WTC11 (cell line): ENCODE measurements around the gene CLIC5. TPM values are rescaled to one million over a fixed set of nuclear protein-coding genes. Genes with fewer than 3 reads are reported as not detected.

Experiments used
- ATAC-seq: fragments of 200-7000 bp; cut with Tn5 transposase; 2 replicates; pipeline ENCODE4 v1.10.0; 2021; ENCODE audit warnings: mild to moderate bottlenecking, moderate library complexity
- CTCF ChIA-PET: fragments of 300-600 bp; sonication (Branson Sonifier 250); formaldehyde crosslinking; loops from one replicate; lab custom pipeline; 2021; ENCODE audit warnings: antibody characterized with exemption; lab: Charles Lee
- POLR2A ChIA-PET: fragments of 350-600 bp; sonication (Branson Sonifier 250); formaldehyde crosslinking; loops from one replicate; lab custom pipeline; 2021; ENCODE audit warnings: antibody characterized with exemption; lab: Charles Lee
- DNase-seq: peaks from one replicate; pipeline ENCODE4 v3.0.0; 2021; ENCODE audit warnings: low spot score
- H3K27ac Mint-ChIP-seq: 2 replicates; pipeline ENCODE4 v1.8.0; 2021; ENCODE audit warnings: mixed read lengths
- H3K27me3 Mint-ChIP-seq: 2 replicates; pipeline ENCODE4 v1.8.0; 2021; ENCODE audit warnings: low read depth, mild to moderate bottlenecking, moderate library complexity, mixed read lengths
- H3K36me3 Mint-ChIP-seq: 2 replicates; pipeline ENCODE4 v1.8.0; 2021; ENCODE audit warnings: mixed read lengths
- H3K4me1 Mint-ChIP-seq: 2 replicates; pipeline ENCODE4 v1.8.0; 2022; ENCODE audit warnings: mixed read lengths
- H3K4me3 Mint-ChIP-seq: 2 replicates; pipeline ENCODE4 v1.8.0; 2021; ENCODE audit warnings: mild to moderate bottlenecking, moderate library complexity, mixed read lengths
- H3K9me3 Mint-ChIP-seq: 2 replicates; pipeline ENCODE4 v1.8.0; 2021; ENCODE audit warnings: mixed read lengths
- ATF1 ChIP-seq: sonication (generic); formaldehyde crosslinking; IDR thresholded peaks from 2 replicates; pipeline ENCODE4 v1.8.1; 2023; ENCODE audit warnings: mild to moderate bottlenecking, moderate library complexity, missing genetic modification reagents
- ATF6 ChIP-seq: sonication (generic); formaldehyde crosslinking; IDR thresholded peaks from 2 replicates; pipeline ENCODE4 v1.8.1; 2023; ENCODE audit warnings: mild to moderate bottlenecking, missing genetic modification reagents
- CREM ChIP-seq: sonication (generic); formaldehyde crosslinking; IDR thresholded peaks from 2 replicates; pipeline ENCODE4 v1.8.1; 2022; ENCODE audit warnings: mild to moderate bottlenecking, missing genetic modification reagents, moderate library complexity
- CTCF ChIP-seq: fragments of 200-600 bp; IDR thresholded peaks from 2 replicates; pipeline ENCODE4 v1.8.0; 2022; ENCODE audit warnings: antibody characterized with exemption
- ELF4 ChIP-seq: sonication (generic); formaldehyde crosslinking; IDR thresholded peaks from 2 replicates; pipeline ENCODE4 v1.8.1; 2022; ENCODE audit warnings: low read depth, mild to moderate bottlenecking, moderate library complexity, missing genetic modification reagents
- ESRRA ChIP-seq: sonication (generic); formaldehyde crosslinking; IDR thresholded peaks from 2 replicates; pipeline ENCODE4 v1.8.1; 2022; ENCODE audit warnings: mild to moderate bottlenecking, missing genetic modification reagents, borderline replicate concordance
- FOXK1 ChIP-seq: sonication (generic); formaldehyde crosslinking; IDR thresholded peaks from 2 replicates; pipeline ENCODE4 v1.8.0; 2022; ENCODE audit warnings: mild to moderate bottlenecking, moderate library complexity, missing genetic modification reagents
- FOXP4 ChIP-seq: sonication (generic); formaldehyde crosslinking; IDR thresholded peaks from 2 replicates; pipeline ENCODE4 v1.8.0; 2022; ENCODE audit warnings: mild to moderate bottlenecking, missing genetic modification reagents
- KAT7 ChIP-seq: sonication (generic); formaldehyde crosslinking; IDR thresholded peaks from 2 replicates; pipeline ENCODE4 v1.8.1; 2023; ENCODE audit warnings: missing genetic modification reagents, mild to moderate bottlenecking, borderline replicate concordance
- NFYB ChIP-seq: sonication (generic); formaldehyde crosslinking; conservative IDR thresholded peaks from 2 replicates; pipeline ENCODE4 v1.8.0; 2022; ENCODE audit warnings: low read depth, missing genetic modification reagents
- NR1H2 ChIP-seq: sonication (generic); formaldehyde crosslinking; IDR thresholded peaks from 2 replicates; pipeline ENCODE4 v1.9.0; 2021; ENCODE audit warnings: mild to moderate bottlenecking, moderate library complexity, missing genetic modification reagents
- NR2C2 ChIP-seq: sonication (generic); formaldehyde crosslinking; IDR thresholded peaks from 2 replicates; pipeline ENCODE4 v1.8.0; 2022; ENCODE audit warnings: mild to moderate bottlenecking, missing genetic modification reagents
- NR3C1 ChIP-seq: sonication (generic); formaldehyde crosslinking; conservative IDR thresholded peaks from 2 replicates; pipeline ENCODE4 v1.8.1; 2023; ENCODE audit warnings: low read depth, mild to moderate bottlenecking, missing genetic modification reagents
- OVOL2 ChIP-seq: fragments of 250-450 bp; sonication (Bioruptor Pico); IDR thresholded peaks from 2 replicates; pipeline ENCODE4 v1.9.0; 2021; ENCODE audit warnings: mild to moderate bottlenecking, borderline replicate concordance
- RORB ChIP-seq: fragments of 250-450 bp; sonication (Bioruptor Pico); IDR thresholded peaks from 2 replicates; pipeline ENCODE4 v1.9.0; 2021; ENCODE audit warnings: mild to moderate bottlenecking
- TEAD1 ChIP-seq: sonication (generic); formaldehyde crosslinking; IDR thresholded peaks from 2 replicates; pipeline ENCODE4 v1.8.0; 2022; ENCODE audit warnings: mild to moderate bottlenecking, missing genetic modification reagents
- ZNF219 ChIP-seq: sonication (generic); formaldehyde crosslinking; IDR thresholded peaks from 2 replicates; pipeline ENCODE4 v1.8.0; 2023; ENCODE audit warnings: missing genetic modification reagents, mild to moderate bottlenecking, borderline replicate concordance
- ZNF396 ChIP-seq: fragments of 250-450 bp; sonication (Bioruptor Pico); IDR thresholded peaks from 2 replicates; pipeline ENCODE4 v1.8.0; 2021; ENCODE audit warnings: mild to moderate bottlenecking, moderate library complexity, borderline replicate concordance
- ZNF423 ChIP-seq: fragments of 250-450 bp; sonication (Bioruptor Pico); IDR thresholded peaks from 2 replicates; pipeline ENCODE4 v2.1.2; 2022; ENCODE audit warnings: mild to moderate bottlenecking, moderate library complexity
- ZNF532 ChIP-seq: fragments of 250-450 bp; sonication (Bioruptor Pico); IDR thresholded peaks from 2 replicates; pipeline ENCODE4 v1.9.0; 2021; ENCODE audit warnings: mild to moderate bottlenecking, borderline replicate concordance
- ZNF671 ChIP-seq: fragments of 250-450 bp; sonication (Bioruptor Pico); IDR thresholded peaks from 2 replicates; pipeline ENCODE4 v1.8.0; 2021; ENCODE audit warnings: mild to moderate bottlenecking
- total RNA-seq: library from RNA; stranded (reverse); gene quantifications from 3 replicates; pipeline ENCODE4 v1.2.3, GENCODE V29; 2021
- TF ChIP-seq, protein P1 (sequence below): sonication (generic); formaldehyde crosslinking; IDR thresholded peaks from 2 replicates; pipeline ENCODE4 v1.8.1; 2023; ENCODE audit warnings: mild to moderate bottlenecking, missing genetic modification reagents, moderate library complexity
- TF ChIP-seq, protein P2 (sequence below): sonication (generic); formaldehyde crosslinking; IDR thresholded peaks from 2 replicates; pipeline ENCODE4 v1.8.1; 2022; ENCODE audit warnings: mild to moderate bottlenecking, moderate library complexity, missing genetic modification reagents

The CLIC5 gene
- total RNA-seq, 1 experiment from 2014 or later: 0.22 TPM

DNA sequence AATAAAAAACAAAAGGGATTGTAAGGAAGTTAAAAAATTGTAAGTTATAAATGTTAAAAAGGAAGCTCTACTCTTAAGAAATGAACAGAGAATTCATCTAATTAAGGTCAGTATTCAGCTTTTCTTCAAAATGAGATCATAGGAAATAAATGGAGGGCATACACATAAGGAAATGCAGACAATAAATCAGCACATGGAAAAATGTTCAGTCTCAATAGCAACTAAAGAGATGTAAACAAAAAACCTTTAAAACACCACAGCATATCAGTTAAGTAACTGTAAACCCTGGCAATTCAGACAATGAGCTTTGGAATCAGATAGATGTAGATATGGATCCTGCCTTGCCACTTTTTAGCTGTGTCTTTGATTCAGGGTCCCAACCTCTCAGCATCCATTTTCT, 24.0 kb upstream of the CLIC5 start (continued):
- TF ChIP-seq, protein P1, sequence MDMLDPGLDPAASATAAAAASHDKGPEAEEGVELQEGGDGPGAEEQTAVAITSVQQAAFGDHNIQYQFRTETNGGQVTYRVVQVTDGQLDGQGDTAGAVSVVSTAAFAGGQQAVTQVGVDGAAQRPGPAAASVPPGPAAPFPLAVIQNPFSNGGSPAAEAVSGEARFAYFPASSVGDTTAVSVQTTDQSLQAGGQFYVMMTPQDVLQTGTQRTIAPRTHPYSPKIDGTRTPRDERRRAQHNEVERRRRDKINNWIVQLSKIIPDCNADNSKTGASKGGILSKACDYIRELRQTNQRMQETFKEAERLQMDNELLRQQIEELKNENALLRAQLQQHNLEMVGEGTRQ (CRISPR knock-in tag): no peak
- TF ChIP-seq NR2C2 (no peak), FOXK1 (no peak), CREM (CRISPR knock-in tag) (no peak)

GRCh38 chr6:46036911-46037310, 21.3 kb upstream of the CLIC5 start:
- Mint-ChIP-seq H3K4me1 (peaks cover 11% of the 10 kb centered on the region), H3K27me3 (no peaks in the 10 kb centered on the region; the same call in 1 of the 2 replicates), H3K4me3 (no peak overlapping the region)
- CTCF ChIA-PET: no interaction called here
- no peak for TF ChIP-seq ELF4
- TF ChIP-seq ATF6 (CRISPR knock-in tag): no peak
- no peak for TF ChIP-seq OVOL2 (CRISPR knock-in tag)
- TF ChIP-seq RORB (CRISPR knock-in tag): no peak
- TF ChIP-seq TEAD1 (CRISPR knock-in tag): no peak
- no peak for TF ChIP-seq ZNF671 (CRISPR knock-in tag)
- TF ChIP-seq ZNF532 (CRISPR knock-in tag): no peak
- TF ChIP-seq KAT7 (CRISPR knock-in tag): no peak
- TF ChIP-seq NFYB (CRISPR knock-in tag): no peak
- TF ChIP-seq ESRRA (CRISPR knock-in tag): no peak
- TF ChIP-seq, all 79 proteins: peak for 0
- Mint-ChIP-seq H3K27ac (no peak overlapping the region), H3K9me3 (no peaks in the 10 kb centered on the region), H3K36me3 (no peaks in the 10 kb centered on the region)
- POLR2A ChIA-PET: no interaction called here
- DNase-seq (no peak), ATAC-seq (no peak)

DNA sequence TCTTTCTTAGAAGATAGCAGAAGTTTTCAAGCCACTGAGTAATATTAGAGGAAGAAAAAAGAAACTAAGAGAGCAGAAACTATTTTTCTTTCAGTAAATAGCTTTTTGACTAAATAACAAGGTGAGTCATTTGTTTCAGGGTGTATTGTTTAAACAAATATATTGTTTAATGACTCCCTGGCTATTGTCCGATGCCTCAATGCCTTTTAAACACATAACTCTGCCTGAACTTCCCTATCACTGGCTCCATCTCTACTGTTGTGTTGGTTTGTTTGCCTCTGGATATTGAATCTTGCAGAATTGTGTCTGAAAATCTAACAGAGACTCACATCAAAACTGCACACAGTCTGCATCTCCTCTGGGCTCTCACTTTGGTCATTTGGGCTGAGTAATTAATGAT, 19.6 kb upstream of the CLIC5 start:
- no peak overlapping the region for H3K27ac Mint-ChIP-seq
- no peaks in the 10 kb centered on the region for H3K9me3 Mint-ChIP-seq
- ATAC-seq: no peak
- ChIA-PET POLR2A (no interaction called here), CTCF (interaction anchor here (1.2 kb wide), 1 partner anchor 10 kb away, joined by 3 read pairs; no protein-coding TSS in a partner anchor)
- H3K4me1 Mint-ChIP-seq: peaks cover 12% of the 10 kb centered on the region
- H3K4me3 Mint-ChIP-seq: no peak overlapping the region
- no peaks in the 10 kb centered on the region; the same call in 1 of the 2 replicates for H3K27me3 Mint-ChIP-seq
- DNase-seq: no peak
- no peaks in the 10 kb centered on the region for H3K36me3 Mint-ChIP-seq
- TF ChIP-seq ATF1 (CRISPR knock-in tag): no peak
- no peak for TF ChIP-seq ZNF219 (CRISPR knock-in tag)
- no peak for TF ChIP-seq NR3C1
- no peak for TF ChIP-seq KAT7 (CRISPR knock-in tag)
- no peak for TF ChIP-seq NR1H2
- no peak for TF ChIP-seq CTCF
- no peak for TF ChIP-seq ZNF423
- TF ChIP-seq ZNF671 (CRISPR knock-in tag): no peak
- no peak for TF ChIP-seq FOXP4
- no peak for TF ChIP-seq NFYB (CRISPR knock-in tag)
- TF ChIP-seq, protein P2, sequence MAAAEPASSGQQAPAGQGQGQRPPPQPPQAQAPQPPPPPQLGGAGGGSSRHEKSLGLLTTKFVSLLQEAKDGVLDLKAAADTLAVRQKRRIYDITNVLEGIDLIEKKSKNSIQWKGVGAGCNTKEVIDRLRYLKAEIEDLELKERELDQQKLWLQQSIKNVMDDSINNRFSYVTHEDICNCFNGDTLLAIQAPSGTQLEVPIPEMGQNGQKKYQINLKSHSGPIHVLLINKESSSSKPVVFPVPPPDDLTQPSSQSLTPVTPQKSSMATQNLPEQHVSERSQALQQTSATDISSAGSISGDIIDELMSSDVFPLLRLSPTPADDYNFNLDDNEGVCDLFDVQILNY (CRISPR knock-in tag): no peak
- TF ChIP-seq ZNF396 (CRISPR knock-in tag): no peak
